Skeletal muscle tissue (tissue), 4 donors: ENCODE results near the gene NME1. TPM values are rescaled to one million over a fixed set of nuclear protein-coding genes. Genes with fewer than 3 reads are reported as not detected.
A peak's percentile ranks its signal among the peaks of the same experiment; 100 is the strongest.
"Not testable (repeated sequence)": the region's sequence is repeated elsewhere in the genome, so short reads cannot be mapped to it uniquely, and the experiment has no call there.

ENCODE experiments used
- H3K27ac ChIP-seq: one replicate; pipeline ENCODE4 v1.7.0; 2013; ENCODE audit warnings: mild to moderate bottlenecking, low read depth, low read length, inconsistent platforms
- H3K27me3 ChIP-seq, 3 donors: one replicate each; pipeline ENCODE4 v1.7.0; 2013; ENCODE audit warnings: low read length in 3 of 3; ENCODE audit not compliant: control insufficient read depth in 3 of 3, insufficient read depth in 3 of 3
- H3K36me3 ChIP-seq, 3 donors: one replicate each; pipeline ENCODE4 v1.7.0; 2013; ENCODE audit warnings: low read length in 3 of 3; ENCODE audit not compliant: control insufficient read depth in 3 of 3, insufficient read depth in 3 of 3
- H3K4me1 ChIP-seq, 3 donors: one replicate each; pipeline ENCODE4 v1.7.0; 2013; ENCODE audit warnings: low read length in 3 of 3, mild to moderate bottlenecking in 3 of 3; ENCODE audit not compliant: control insufficient read depth in 3 of 3, insufficient read depth in 3 of 3
- H3K4me3 ChIP-seq, 3 donors: one replicate each; pipeline ENCODE4 v1.7.0; 2013; ENCODE audit warnings: low read length in 3 of 3
- H3K9ac ChIP-seq, 3 donors: one replicate each; pipeline ENCODE4 v1.7.0; 2013; ENCODE audit warnings: low read length in 3 of 3, mild to moderate bottlenecking in 3 of 3, moderate library complexity in 2 of 3, low read depth in 1 of 3
- H3K9me3 ChIP-seq, 3 donors: one replicate each; pipeline ENCODE4 v1.7.0; 2013; ENCODE audit warnings: low read length in 3 of 3; ENCODE audit not compliant: control insufficient read depth in 3 of 3
- total RNA-seq: library from RNA; depleted of rRNA; stranded (reverse); fragments of >200 nt; gene quantifications from one replicate; pipeline ENCODE4 v1.2.3, GENCODE V29; 2014
- donor health status: Osteomylitis.

Gene NME1
- total RNA-seq, 1 donor from 2014 or later = 44.9 TPM

- peak within 1 kb of the TSS; percentile 91 to 94 (median 92) for H3K9ac ChIP-seq
- H3K27ac ChIP-seq = peak within 1 kb of the TSS; percentile 94
- H3K27me3 ChIP-seq = no peaks in the 10 kb centered on the region
- H3K4me1 ChIP-seq = peaks cover 10 to 17% (median 15%) of the 10 kb centered on the region in 3 donors
- peak within 1 kb of the TSS; percentile 90 to 96 (median 93) for H3K4me3 ChIP-seq
- no peaks in the 10 kb centered on the region for H3K9me3 ChIP-seq
- H3K36me3 ChIP-seq = peaks cover 14 to 32% (median 29%) of the 10 kb centered on the region in 3 donors
Observed at GRCh38 chr17:51166198-51166986, 13.0 kb downstream of the NME1 start, which contains the start of gene NME2. NME2 (plus strand) TSS chr17:51166411; CDS start chr17:51166831, 420 bp downstream.

GRCh38 chr17:51166987-51167931, 13.9 kb downstream of the NME1 start:
- H3K27me3 ChIP-seq = no peaks in the 10 kb centered on the region
- peaks cover 7 to 27% (median 26%) of the 10 kb centered on the region in 3 donors for H3K36me3 ChIP-seq
- no peaks in the 10 kb centered on the region for H3K9me3 ChIP-seq
- peak overlapping the region; percentile 94 for H3K27ac ChIP-seq
- H3K4me1 ChIP-seq = peaks cover 10 to 17% (median 15%) of the 10 kb centered on the region in 3 donors
- H3K4me3 ChIP-seq = peak overlapping the region; percentile 70 to 96 (median 93)
- H3K9ac ChIP-seq = peak overlapping the region; percentile 83 to 92 (median 91)

GRCh38 chr17:51169340-51169739, 16.0 kb downstream of the NME1 start:
- Histone ChIP-seq H3K27me3 (no peaks in the 10 kb centered on the region), H3K9me3 (no peaks in the 10 kb centered on the region), H3K27ac (no peak overlapping the region), H3K36me3 (peaks cover 7 to 30% (median 25%) of the 10 kb centered on the region in 3 donors), H3K4me3 (no peak overlapping the region), H3K9ac (no peak overlapping the region), H3K4me1 (peaks cover 10 to 17% (median 15%) of the 10 kb centered on the region in 3 donors)

- no peaks in the 10 kb centered on the region for H3K27me3 ChIP-seq
- no peaks in the 10 kb centered on the region for H3K9me3 ChIP-seq
- no peak overlapping the region for H3K9ac ChIP-seq
- no peak overlapping the region for H3K27ac ChIP-seq
- H3K4me3 ChIP-seq = no peak overlapping the region
- peaks cover 7 to 30% (median 25%) of the 10 kb centered on the region in 3 donors for H3K36me3 ChIP-seq
- peaks cover 3 to 9% (median 6%) of the 10 kb centered on the region in 3 donors for H3K4me1 ChIP-seq
Observed at GRCh38 chr17:51170736-51171135, 17.4 kb downstream of the NME1 start.

GRCh38 chr17:51172030-51172429, 18.7 kb downstream of the NME1 start:
- H3K27me3 ChIP-seq, H3K9ac ChIP-seq, H3K4me3 ChIP-seq, H3K9me3 ChIP-seq, H3K27ac ChIP-seq, H3K4me1 ChIP-seq: not testable (repeated sequence)
- H3K36me3 ChIP-seq = peaks cover 7 to 30% (median 25%) of the 10 kb centered on the region in 3 donors

GRCh38 chr17:51180486-51180885, 27.1 kb downstream of the NME1 start:
- no peaks in the 10 kb centered on the region for H3K9me3 ChIP-seq
- H3K27ac ChIP-seq = no peak overlapping the region
- no peak overlapping the region for H3K4me3 ChIP-seq
- H3K36me3 ChIP-seq = peaks cover 13 to 14% (median 14%) of the 10 kb centered on the region in 3 donors
- no peaks in the 10 kb centered on the region for H3K4me1 ChIP-seq
- no peak overlapping the region for H3K9ac ChIP-seq
- H3K27me3 ChIP-seq = no peaks in the 10 kb centered on the region

GRCh38 chr17:51184124-51184523, 30.8 kb downstream of the NME1 start:
- Histone ChIP-seq H3K36me3 (peaks cover 17 to 23% (median 18%) of the 10 kb centered on the region in 3 donors), H3K4me3 (no peak overlapping the region)

GRCh38 chr17:51185763-51186332, 32.5 kb downstream of the NME1 start:
- Histone ChIP-seq H3K36me3 (peaks cover 15 to 25% (median 23%) of the 10 kb centered on the region in 3 donors), H3K9ac (no peak overlapping the region), H3K4me1 (no peaks in the 10 kb centered on the region), H3K27me3 (no peaks in the 10 kb centered on the region), H3K9me3 (no peaks in the 10 kb centered on the region), H3K4me3 (no peak overlapping the region), H3K27ac (no peak overlapping the region)

More at GRCh38 chr17:51184124-51184523, 30.8 kb downstream of the NME1 start:
- H3K4me1 ChIP-seq = no peaks in the 10 kb centered on the region
- no peak overlapping the region for H3K9ac ChIP-seq
- no peaks in the 10 kb centered on the region for H3K27me3 ChIP-seq
- H3K9me3 ChIP-seq = no peaks in the 10 kb centered on the region
- no peak overlapping the region for H3K27ac ChIP-seq

- Histone ChIP-seq H3K4me1 (no peaks in the 10 kb centered on the region), H3K27me3 (no peaks in the 10 kb centered on the region), H3K9me3 (no peaks in the 10 kb centered on the region), H3K9ac (no peak overlapping the region), H3K36me3 (peaks cover 11 to 35% (median 27%) of the 10 kb centered on the region in 3 donors), H3K27ac (no peak overlapping the region), H3K4me3 (no peak overlapping the region)
Observed at GRCh38 chr17:51188271-51188833, 35.0 kb downstream of the NME1 start.
